Spleen (tissue), 11 donors: Measurements from ENCODE around the gene RASA3. TPM values are rescaled to one million over a fixed set of nuclear protein-coding genes. Genes with fewer than 3 reads are reported as not detected.

Experiments used
- DNase-seq: peaks from one replicate; pipeline ENCODE4 v3.0.0-alpha.2; 2020
- H3K27ac ChIP-seq, 8 donors: fragments of 200-600 bp; sonication (generic) in 7 of 8; 1 replicate in 4 of 8; 2 replicates in 4 of 8; pipeline versions ENCODE4 v1.5.0 to v1.8.0; 2016 to 2021; ENCODE audit warnings: inconsistent platforms in 4 of 8, mild to moderate bottlenecking in 4 of 8, moderate library complexity in 1 of 8
- H3K27me3 ChIP-seq, 7 donors: fragments of 200-600 bp; sonication (generic) in 6 of 7; replicated peaks in 1 of 7; 1 replicate in 4 of 7; 2 replicates in 3 of 7; pipeline versions ENCODE4 v1.5.0 to v1.8.0; 2016 to 2021; ENCODE audit warnings: inconsistent platforms in 3 of 7, mild to moderate bottlenecking in 1 of 7
- H3K36me3 ChIP-seq, 6 donors: fragments of 200-600 bp; sonication (generic) in 5 of 6; 1 replicate in 4 of 6; 2 replicates in 2 of 6; pipeline versions ENCODE4 v1.5.0 to v1.8.0; 2016 to 2021; ENCODE audit warnings: inconsistent platforms in 2 of 6
- H3K4me1 ChIP-seq, 6 donors: fragments of 200-600 bp; sonication (generic) in 5 of 6; 1 replicate in 3 of 6; 2 replicates in 3 of 6; pipeline versions ENCODE4 v1.5.0 to v1.8.0; 2016 to 2021; ENCODE audit warnings: inconsistent platforms in 3 of 6
- H3K4me3 ChIP-seq, 8 donors: fragments of 200-600 bp; sonication (generic) in 7 of 8; 1 replicate in 4 of 8; 2 replicates in 4 of 8; pipeline versions ENCODE4 v1.5.0 to v1.8.0; 2016 to 2021; ENCODE audit warnings: inconsistent platforms in 4 of 8, mild to moderate bottlenecking in 4 of 8, moderate library complexity in 2 of 8
- H3K9me3 ChIP-seq, 8 donors: fragments of 200-600 bp; sonication (generic) in 7 of 8; 1 replicate in 4 of 8; 2 replicates in 4 of 8; pipeline versions ENCODE4 v1.5.0 to v1.8.0; 2016 to 2021; ENCODE audit warnings: inconsistent platforms in 4 of 8
- POLR2A ChIP-seq, 3 donors: fragments of 450-650 bp; IDR thresholded peaks; one replicate each; pipeline ENCODE4 v1.5.1; 2017; ENCODE audit warnings: antibody characterized with exemption in 3 of 3, mild to moderate bottlenecking in 1 of 3
- POLR2AphosphoS5 ChIP-seq, 3 donors: sonication (generic); formaldehyde crosslinking; IDR thresholded peaks; one replicate each; pipeline ENCODE4 v1.5.1; 2017; ENCODE audit warnings: antibody characterized with exemption in 3 of 3
- WGBS, 5 donors: extraction: QIAGEN DNeasy Blood & Tissue Kit in 3 of 5; methylation state at CpG; one replicate each; pipeline versions ENCODE4 v1.1.5 to v1.1.7; 2013 to 2018; 5-methylcytosine and 5-hydroxymethylcytosine counted together
- intact Hi-C: fragments of 100-400 bp; cut with DNase I; formaldehyde crosslinking; loops from one replicate; pipeline ENCODE4 v1.15.0; 2023; ENCODE audit warnings: low total_unique reads
- polyA plus RNA-seq, 3 donors: library from polyadenylated mRNA; stranded (reverse); fragments of 200-250 nt; gene quantifications; one replicate each; pipeline ENCODE4 v1.2.1, GENCODE V29; 2013
- total RNA-seq, 7 donors: library from RNA; depleted of rRNA in 3 of 7; stranded (reverse); fragments of >200 nt in 3 of 7; fragmentation: NEBNext Ultra II Directional in 4 of 7; extraction: Animal tissue kit (Norgen Biotek cat#: 25700) in 4 of 7; gene quantifications; one replicate each; pipeline versions ENCODE4 v1.1.0 to v1.2.1, GENCODE V29; 2016 to 2021
- TF ChIP-seq, protein P1 (sequence below), 11 experiments: fragments of 200-600 bp in 7 of 11; fragments of 450-650 bp in 4 of 11; sonication (generic) in 4 of 11; IDR thresholded peaks in 8 of 11; conservative IDR thresholded peaks in 3 of 11; 1 replicate in 7 of 11; 2 replicates in 4 of 11; pipeline versions ENCODE4 v1.4.0 to v1.8.0; 2016 to 2021; ENCODE audit warnings: antibody characterized with exemption in 11 of 11, inconsistent platforms in 4 of 11, mild to moderate bottlenecking in 1 of 11
- donor health status: healthy with polysubstance abuse.
- donor health status: DM: no; HTN: no; CAD: no; lungs with moderate emphysema.
- donor health status: DM: no; HTN: no; CAD: no.
- donor health status: Bipolar disorder and iron deficiency.
- donor health status: healthy.
- donor health status: DM: no; HTN: no; CAD: no.
- donor health status: DM: yes; HTN: yes; CAD: no.

The RASA3 gene
- total and polyA plus RNA-seq, 10 donors = 11.7 to 52.8 (median 47.7) TPM

DNA sequence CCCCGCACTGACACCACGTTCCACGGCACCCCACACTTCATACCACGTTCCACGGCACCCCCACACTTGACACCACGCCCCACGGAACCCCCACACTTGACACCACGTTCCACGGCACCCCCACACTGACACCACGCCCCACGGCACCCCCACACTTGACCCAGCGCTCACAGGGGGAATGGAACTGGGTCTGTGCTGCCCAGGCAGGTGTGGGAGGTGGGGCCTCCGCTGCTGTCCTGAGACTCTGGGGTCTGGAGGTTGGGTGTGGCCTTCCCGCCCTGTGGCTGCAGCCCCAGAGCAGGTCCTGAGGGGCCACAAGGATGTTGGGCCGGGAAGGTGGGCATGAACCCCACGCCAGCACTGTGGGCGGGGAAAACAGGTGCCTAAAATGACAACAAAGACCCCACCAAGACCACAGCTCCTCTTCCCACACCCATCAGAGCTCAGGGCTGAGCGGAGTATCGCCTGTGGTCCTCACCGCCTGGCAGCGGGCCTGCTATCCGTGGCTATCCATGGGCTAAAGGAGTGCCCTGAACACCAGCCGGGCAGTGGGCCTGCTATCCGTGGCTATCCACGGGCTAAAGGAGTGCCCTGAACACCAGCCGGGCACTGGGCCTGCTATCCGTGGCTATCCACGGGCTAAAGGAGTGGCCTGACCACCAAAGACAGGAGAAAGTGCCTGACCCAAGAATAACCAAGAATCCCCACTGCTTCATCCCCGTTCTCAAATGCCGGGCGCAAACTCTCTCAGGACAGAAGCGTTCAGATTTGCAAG is 98.7 kb downstream of the RASA3 start:
- WGBS, 5 donors = 94 to 97% (median 95%) methylated on average over 15 to 32 of the region's 32 CpGs
- no peak overlapping the region for H3K4me3 ChIP-seq
- TF ChIP-seq, protein P1, sequence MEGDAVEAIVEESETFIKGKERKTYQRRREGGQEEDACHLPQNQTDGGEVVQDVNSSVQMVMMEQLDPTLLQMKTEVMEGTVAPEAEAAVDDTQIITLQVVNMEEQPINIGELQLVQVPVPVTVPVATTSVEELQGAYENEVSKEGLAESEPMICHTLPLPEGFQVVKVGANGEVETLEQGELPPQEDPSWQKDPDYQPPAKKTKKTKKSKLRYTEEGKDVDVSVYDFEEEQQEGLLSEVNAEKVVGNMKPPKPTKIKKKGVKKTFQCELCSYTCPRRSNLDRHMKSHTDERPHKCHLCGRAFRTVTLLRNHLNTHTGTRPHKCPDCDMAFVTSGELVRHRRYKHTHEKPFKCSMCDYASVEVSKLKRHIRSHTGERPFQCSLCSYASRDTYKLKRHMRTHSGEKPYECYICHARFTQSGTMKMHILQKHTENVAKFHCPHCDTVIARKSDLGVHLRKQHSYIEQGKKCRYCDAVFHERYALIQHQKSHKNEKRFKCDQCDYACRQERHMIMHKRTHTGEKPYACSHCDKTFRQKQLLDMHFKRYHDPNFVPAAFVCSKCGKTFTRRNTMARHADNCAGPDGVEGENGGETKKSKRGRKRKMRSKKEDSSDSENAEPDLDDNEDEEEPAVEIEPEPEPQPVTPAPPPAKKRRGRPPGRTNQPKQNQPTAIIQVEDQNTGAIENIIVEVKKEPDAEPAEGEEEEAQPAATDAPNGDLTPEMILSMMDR (IDR thresholded peaks at IDR 0.05 in 8 of 11, conservative IDR thresholded peaks at IDR 0.05 in 3 of 11) = no peak
- TF ChIP-seq POLR2AphosphoS5 (IDR thresholded peaks at IDR 0.05) (no peak), POLR2A (IDR thresholded peaks at IDR 0.05) (no peak)
- H3K27ac ChIP-seq = peak overlapping the region in 4 of 8 donors; percentile 14 to 49 (median 26)
- no peak for DNase-seq
- no peaks in the 10 kb centered on the region for H3K9me3 ChIP-seq
- intact Hi-C loops = no loop called here
- H3K27me3 ChIP-seq = no peaks in the 10 kb centered on the region
- peaks cover 8 to 65% (median 35%) of the 10 kb centered on the region in 6 donors for H3K4me1 ChIP-seq
- peaks cover 0 to 70% (median 16%) of the 10 kb centered on the region in 6 donors for H3K36me3 ChIP-seq

DNA sequence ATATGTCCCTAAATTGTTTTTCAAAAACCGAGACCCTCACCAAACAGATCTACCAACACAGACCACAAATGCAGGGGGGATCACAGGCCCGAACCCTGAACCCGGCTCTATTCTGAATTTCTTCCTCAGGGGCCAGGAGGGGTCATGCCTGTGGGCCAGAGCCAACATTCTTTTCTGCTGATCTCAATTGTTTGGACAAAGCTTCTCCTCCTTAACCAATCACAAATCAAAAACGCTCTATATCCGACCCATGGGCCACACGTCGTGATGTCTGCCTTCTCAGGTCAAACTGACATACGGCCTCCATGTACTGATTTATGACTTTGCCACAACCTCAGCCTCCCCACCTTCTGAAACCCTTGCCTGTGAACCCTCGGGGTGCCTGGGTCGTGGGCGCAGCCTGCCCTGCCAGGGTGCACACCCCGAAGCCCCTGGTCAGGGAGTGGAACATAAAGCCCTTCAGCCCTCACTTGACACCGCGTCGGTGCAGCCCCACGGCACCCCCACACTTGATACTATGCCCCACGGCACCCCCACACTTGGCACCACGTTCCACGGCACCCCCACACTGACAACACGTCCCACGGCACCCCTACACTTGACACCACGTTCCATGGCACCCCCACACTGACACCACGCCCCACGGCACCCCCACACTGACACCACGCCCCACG is 100.2 kb downstream of the RASA3 start:
- Histone ChIP-seq H3K9me3 (no peaks in the 10 kb centered on the region), H3K4me1 (peaks cover 13 to 59% (median 35%) of the 10 kb centered on the region in 6 donors), H3K4me3 (no peak overlapping the region), H3K36me3 (peaks cover 0 to 63% (median 15%) of the 10 kb centered on the region in 6 donors), H3K27ac (peak overlapping the region in 3 of 8 donors; percentile 13 to 51 (median 28)), H3K27me3 (no peaks in the 10 kb centered on the region)
- WGBS, 5 donors = 80 to 92% (median 83%) methylated on average over 24 to 26 of the region's 26 CpGs
- DNase-seq = no peak
- no peak for TF ChIP-seq POLR2AphosphoS5 (IDR thresholded peaks at IDR 0.05)
- TF ChIP-seq, protein P1 (IDR thresholded peaks at IDR 0.05 in 8 of 11, conservative IDR thresholded peaks at IDR 0.05 in 3 of 11) = no peak
- no peak for TF ChIP-seq POLR2A (IDR thresholded peaks at IDR 0.05)
- intact Hi-C loops = no loop called here

DNA sequence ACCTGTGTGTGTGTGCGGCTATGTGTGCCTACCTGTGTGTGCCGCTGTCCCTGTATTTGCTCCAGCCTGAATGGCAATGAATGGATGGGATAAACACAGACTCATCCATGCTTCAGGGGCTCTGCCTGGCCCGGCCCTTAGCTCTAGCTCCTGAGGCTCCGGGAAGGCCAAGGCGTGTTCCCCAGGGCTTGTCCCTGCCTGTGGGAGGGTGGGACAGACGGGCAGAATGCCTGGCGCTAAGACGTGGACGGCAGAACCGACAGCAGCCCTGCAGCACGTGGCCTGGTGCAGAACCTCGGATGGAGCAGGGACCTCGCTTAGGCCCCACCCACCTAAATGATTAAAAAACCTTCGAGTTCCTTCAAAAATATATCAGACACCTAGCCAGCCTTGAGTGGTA is 100.8 kb downstream of the RASA3 start:
- Histone ChIP-seq H3K27me3 (no peaks in the 10 kb centered on the region), H3K4me1 (peaks cover 19 to 59% (median 40%) of the 10 kb centered on the region in 6 donors), H3K9me3 (no peaks in the 10 kb centered on the region), H3K4me3 (no peak overlapping the region), H3K27ac (peak overlapping the region in 2 of 8 donors; percentile 13 to 17), H3K36me3 (peaks cover 0 to 63% (median 19%) of the 10 kb centered on the region in 6 donors)
- WGBS, 5 donors = 79 to 89% (median 84%) methylated on average over 12 to 14 of the region's 14 CpGs
- DNase-seq = no peak
- TF ChIP-seq POLR2AphosphoS5 (IDR thresholded peaks at IDR 0.05) (peak in 1 of 3 donors; percentile 11), POLR2A (IDR thresholded peaks at IDR 0.05) (no peak)
- intact Hi-C loops = no loop called here

DNA sequence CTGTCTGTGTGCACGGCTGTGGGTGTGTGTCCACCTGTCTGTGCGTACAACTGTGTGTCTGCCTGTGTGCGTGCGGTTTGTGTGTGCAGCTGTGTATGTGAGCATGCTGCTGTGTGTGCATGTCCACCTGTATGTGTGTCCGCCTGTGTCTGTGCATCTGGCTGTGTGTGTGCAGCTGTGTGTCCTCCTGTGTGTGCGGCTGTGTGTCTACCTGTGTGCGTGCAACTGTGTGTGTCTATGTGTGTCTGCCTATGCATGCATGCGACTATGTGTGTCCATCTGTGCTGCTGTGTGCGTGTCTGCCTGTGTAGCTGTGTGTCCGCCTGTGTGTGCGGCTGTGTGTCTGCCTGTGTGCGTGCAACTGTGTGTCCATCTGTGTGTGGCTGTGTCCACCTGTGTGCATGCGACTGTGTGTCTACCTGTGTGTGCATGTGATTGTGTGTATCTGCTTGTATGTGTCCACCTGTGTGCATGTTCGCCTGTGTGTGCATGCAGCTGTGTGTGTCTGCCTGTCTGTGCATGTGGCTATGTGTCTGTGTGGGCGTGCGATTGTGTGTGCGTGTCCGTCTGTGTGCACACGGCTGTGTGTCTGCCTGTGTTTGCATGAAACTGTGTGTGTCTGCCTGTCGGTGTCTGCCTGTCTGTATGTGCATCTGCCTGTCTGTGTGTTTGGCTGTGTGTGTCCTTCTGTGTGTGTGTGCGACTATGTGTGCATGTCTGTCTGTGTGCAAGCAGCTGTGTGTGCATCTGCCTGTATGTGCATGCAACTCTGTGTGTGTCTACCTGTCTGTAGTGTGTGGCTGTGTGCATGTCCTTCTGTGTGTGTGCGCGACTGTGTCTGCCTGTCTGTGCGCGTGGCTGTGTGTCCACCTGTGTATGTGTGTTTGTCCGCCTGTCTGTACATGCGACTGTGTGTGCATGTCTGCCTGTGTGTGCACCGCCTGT is 101.5 kb downstream of the RASA3 start:
- H3K27me3 ChIP-seq = no peaks in the 10 kb centered on the region
- intact Hi-C loops = no loop called here
- H3K4me3 ChIP-seq = no peak overlapping the region
- peaks cover 22 to 59% (median 44%) of the 10 kb centered on the region in 6 donors for H3K4me1 ChIP-seq
- H3K27ac ChIP-seq = peak overlapping the region in 1 of 8 donors; percentile 17
- 90 to 94% (median 93%) methylated on average over 18 to 28 of the region's 28 CpGs for WGBS, 5 donors
- peaks cover 0 to 63% (median 21%) of the 10 kb centered on the region in 6 donors for H3K36me3 ChIP-seq
- no peaks in the 10 kb centered on the region for H3K9me3 ChIP-seq
- TF ChIP-seq, protein P1 (IDR thresholded peaks at IDR 0.05 in 8 of 11, conservative IDR thresholded peaks at IDR 0.05 in 3 of 11) = peak in 1 of 11 experiments; percentile 4
- peak in 1 of 3 donors; percentile 9 for TF ChIP-seq POLR2AphosphoS5 (IDR thresholded peaks at IDR 0.05)
- TF ChIP-seq POLR2A (IDR thresholded peaks at IDR 0.05) = no peak
- DNase-seq = no peak
